ENCODE data around the gene PABPN1.
A peak's percentile ranks its signal among the peaks of the same experiment; 100 is the strongest.
"Not testable (repeated sequence)": the region's sequence is repeated elsewhere in the genome, so short reads cannot be mapped to it uniquely, and the experiment has no call there.

Gene PABPN1

GRCh38 chr14:23323838-23324454 is 2.7 kb downstream of the PABPN1 start:
- no peak overlapping the region for H3K27ac ChIP-seq

GRCh38 chr14:23324455-23324846 is 3.2 kb downstream of the PABPN1 start:
- H3K27ac ChIP-seq = no peak overlapping the region
- H3K4me3 ChIP-seq = no peak overlapping the region

More at GRCh38 chr14:23323838-23324454, 2.7 kb downstream of the PABPN1 start:
- no peak overlapping the region for H3K4me3 ChIP-seq

GRCh38 chr14:23324993-23325392 is 3.7 kb downstream of the PABPN1 start:
- H3K4me3 ChIP-seq = no peak overlapping the region
- no peak overlapping the region for H3K27ac ChIP-seq

- not testable (repeated sequence) for H3K4me3 ChIP-seq, H3K27ac ChIP-seq
Measured at GRCh38 chr14:23325746-23326145, 4.5 kb downstream of the PABPN1 start.

GRCh38 chr14:23326491-23327332 is 5.5 kb downstream of the PABPN1 start:
- Histone ChIP-seq H3K4me3 (no peak overlapping the region), H3K27ac (no peak overlapping the region)

- Histone ChIP-seq H3K4me3 (no peak overlapping the region), H3K27ac (no peak overlapping the region)
Measured at GRCh38 chr14:23327947-23328744, 6.9 kb downstream of the PABPN1 start.

- no peak overlapping the region for H3K4me3 ChIP-seq
- no peak overlapping the region for H3K27ac ChIP-seq
Measured at GRCh38 chr14:23335623-23336022, 14.4 kb downstream of the PABPN1 start.

DNA sequence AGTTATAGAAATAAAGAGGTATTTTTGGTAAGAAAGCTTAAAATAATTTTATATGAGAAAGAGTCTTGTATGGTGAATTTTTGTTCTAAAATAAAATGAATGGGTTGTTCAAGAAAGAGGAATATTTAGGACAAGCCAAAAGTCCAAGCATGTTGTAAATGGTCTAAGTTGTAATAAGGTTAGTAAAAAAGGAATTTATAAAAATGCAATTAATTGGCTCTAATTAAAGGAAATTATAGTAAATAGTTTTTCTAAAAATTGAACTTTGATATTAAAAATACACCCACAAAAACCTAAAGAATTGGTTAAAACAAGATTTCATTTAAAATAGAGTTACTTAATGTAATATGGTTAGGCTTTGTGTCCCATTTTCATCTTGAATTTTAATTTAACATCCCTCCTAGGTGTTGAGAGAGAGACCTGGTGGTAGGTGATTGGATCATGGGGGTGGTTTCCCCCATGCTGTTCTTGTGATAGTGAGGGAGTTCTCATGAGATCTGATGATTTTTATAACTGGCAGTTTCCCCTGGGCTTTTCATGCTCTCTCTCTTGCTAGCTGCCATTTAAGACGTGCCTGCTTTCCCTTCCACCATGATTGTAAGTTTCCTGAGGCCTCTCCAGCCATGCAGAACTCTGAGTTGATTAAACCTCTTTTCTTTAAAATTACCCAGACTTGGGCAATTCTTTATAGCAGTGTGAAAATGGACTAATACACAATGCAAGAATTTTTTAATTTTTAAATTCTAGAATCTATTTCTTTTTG is 18.4 kb downstream of the PABPN1 start:
- H3K4me3 ChIP-seq = no peak overlapping the region
- no peak overlapping the region for H3K27ac ChIP-seq

GRCh38 chr14:23344481-23344880 is 23.2 kb downstream of the PABPN1 start:
- Histone ChIP-seq H3K27ac (no peak overlapping the region), H3K4me3 (no peak overlapping the region)

GRCh38 chr14:23345987-23346692 is 24.9 kb downstream of the PABPN1 start:
- no peak overlapping the region for H3K27ac ChIP-seq
- H3K4me3 ChIP-seq = no peak overlapping the region

- Histone ChIP-seq H3K27ac (no peak overlapping the region), H3K4me3 (no peak overlapping the region)
Measured at GRCh38 chr14:23346693-23347405, 25.6 kb downstream of the PABPN1 start.

DNA sequence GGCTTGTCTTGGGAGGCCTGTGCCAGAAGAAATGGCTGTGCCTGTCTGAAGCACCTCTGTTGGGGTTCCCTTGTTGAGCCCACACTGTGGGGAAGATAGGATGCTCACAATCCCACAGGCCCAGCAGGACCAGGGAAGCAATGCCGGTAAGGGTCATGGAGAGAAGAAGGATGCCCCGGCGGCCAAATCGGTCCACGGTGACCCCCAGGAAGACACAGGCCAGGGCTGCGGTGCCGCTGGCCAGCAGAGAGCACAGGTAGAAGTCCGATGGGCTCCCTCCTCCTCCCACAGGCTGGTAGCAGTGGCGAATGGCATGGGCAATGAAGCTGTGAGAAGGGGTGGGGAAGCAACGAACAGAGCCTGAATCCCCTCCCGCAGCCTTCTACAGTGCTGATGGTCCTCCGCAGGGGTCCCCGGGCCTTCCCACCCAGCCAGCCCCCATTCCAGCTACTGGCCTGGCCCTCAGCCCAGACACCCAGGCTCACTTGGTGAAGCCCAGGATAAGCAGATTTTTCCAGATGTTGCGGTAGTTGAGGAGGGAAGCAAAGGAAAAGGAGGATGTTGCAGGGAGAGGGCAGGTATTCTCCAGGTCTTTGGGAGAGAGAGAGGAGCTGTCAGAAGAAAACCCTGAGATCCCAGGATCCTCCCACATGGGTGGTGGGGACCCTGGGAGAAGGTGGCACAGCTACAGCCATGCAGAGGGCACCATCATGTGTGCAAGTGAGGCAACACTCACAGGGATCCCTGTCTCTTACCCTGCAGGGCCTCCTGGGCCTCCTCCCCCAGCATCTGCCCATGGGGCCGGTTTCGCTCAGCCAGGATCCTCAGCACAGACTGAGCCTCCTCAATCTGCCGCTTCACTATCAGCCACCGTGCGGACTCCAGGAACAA is 26.4 kb downstream of the PABPN1 start:
- H3K27ac ChIP-seq = no peak overlapping the region

GRCh38 chr14:23348297-23348655 is 27.0 kb downstream of the PABPN1 start:
- no peak overlapping the region for H3K27ac ChIP-seq
- H3K4me3 ChIP-seq = no peak overlapping the region

More for the DNA sequence above, 26.4 kb downstream of the PABPN1 start:
- H3K4me3 ChIP-seq = no peak overlapping the region

- H3K27ac ChIP-seq = no peak overlapping the region
- H3K4me3 ChIP-seq = no peak overlapping the region
Measured at GRCh38 chr14:23349156-23349845, 28.0 kb downstream of the PABPN1 start.

GRCh38 chr14:23351681-23352505 is 30.6 kb downstream of the PABPN1 start:
- Histone ChIP-seq H3K27ac (peak overlapping the region in 5 of 21 experiments; percentile 17 to 46 (median 30)), H3K4me3 (peak overlapping the region; percentile 21 to 54 (median 45))

Measured in skin epidermis (tissue), 12 donors.